Transverse colon (tissue), 4 donors: Measurements from ENCODE around the gene TNFSF10. TPM values are rescaled to one million over a fixed set of nuclear protein-coding genes. Genes with fewer than 3 reads are reported as not detected.

ENCODE experiments used
- DNase-seq: peaks from one replicate; pipeline ENCODE4 v3.0.0-alpha.2; 2019
- H3K27ac ChIP-seq, 4 donors: fragments of 200-600 bp; sonication (generic); 2 replicates each; pipeline ENCODE4 v1.5.1; 2016 to 2018; ENCODE audit warnings: inconsistent platforms in 4 of 4
- H3K27me3 ChIP-seq: fragments of 200-600 bp; sonication (generic); 2 replicates; pipeline ENCODE4 v1.5.1; 2017; ENCODE audit warnings: inconsistent platforms
- H3K36me3 ChIP-seq, 4 donors: fragments of 200-600 bp; sonication (generic); 2 replicates each; pipeline ENCODE4 v1.5.1; 2017 to 2019; ENCODE audit warnings: inconsistent platforms in 4 of 4
- H3K4me1 ChIP-seq, 4 donors: fragments of 200-600 bp; sonication (generic); 2 replicates each; pipeline ENCODE4 v1.5.1; 2017 to 2020; ENCODE audit warnings: inconsistent platforms in 4 of 4
- H3K4me3 ChIP-seq, 4 donors: fragments of 200-600 bp; sonication (generic); 1 replicate in 1 of 4; 2 replicates in 3 of 4; pipeline versions ENCODE4 v1.5.1 to v1.6.1; 2017 to 2019; ENCODE audit warnings: inconsistent platforms in 4 of 4
- H3K9me3 ChIP-seq, 2 donors: fragments of 200-600 bp; sonication (generic); 2 replicates each; pipeline ENCODE4 v1.5.1; 2017 to 2019; ENCODE audit warnings: inconsistent platforms in 2 of 2
- CTCF ChIP-seq, 5 experiments: fragments of 200-600 bp in 3 of 5; fragments of 450-650 bp in 2 of 5; sonication (generic) in 3 of 5; IDR thresholded peaks; 1 replicate in 2 of 5; 2 replicates in 3 of 5; pipeline ENCODE4 v1.5.1; 2016 to 2017; ENCODE audit warnings: antibody characterized with exemption in 5 of 5, inconsistent platforms in 3 of 5, mild to moderate bottlenecking in 2 of 5, moderate library complexity in 1 of 5
- EP300 ChIP-seq: sonication (generic); formaldehyde crosslinking; IDR thresholded peaks from one replicate; pipeline ENCODE4 v1.6.1; 2017; ENCODE audit warnings: antibody characterized with exemption, low read depth
- POLR2A ChIP-seq: fragments of 450-650 bp; IDR thresholded peaks from one replicate; pipeline ENCODE4 v1.6.1; 2016; ENCODE audit warnings: antibody characterized with exemption, mild to moderate bottlenecking, moderate library complexity
- POLR2AphosphoS5 ChIP-seq, 3 donors: sonication (generic); formaldehyde crosslinking; IDR thresholded peaks; one replicate each; pipeline ENCODE4 v1.6.1; 2016; ENCODE audit warnings: antibody characterized with exemption in 3 of 3
- WGBS, 2 donors: methylation state at CpG; one replicate each; pipeline ENCODE4 v1.1.5; 2018; ENCODE audit warnings: low coverage in 1 of 2; 5-methylcytosine and 5-hydroxymethylcytosine counted together
- in situ Hi-C, 4 donors: fragments of 200-750 bp; cut with MboI; loops; one replicate each; pipeline versions ENCODE4 v1.15.0 to v1.15.1; 2017; ENCODE audit warnings: low sequenced_read_pairs in 3 of 4, low pct_ligation_motif_present in 1 of 4, low pct_unique_long_range_greater_than_20kb in 1 of 4
- intact Hi-C: fragments of 100-400 bp; cut with DNase I; formaldehyde crosslinking; loops from one replicate; pipeline ENCODE4 v1.15.1; 2023; ENCODE audit warnings: low total_unique reads
- total RNA-seq, 4 donors: library from RNA; depleted of rRNA; stranded (reverse); fragments of >200 nt; gene quantifications; one replicate each; pipeline ENCODE4 v1.1.0, GENCODE V29; 2016

The TNFSF10 gene
- total RNA-seq, 4 donors from 2014 or later = 73.8 to 150 (median 125) TPM

DNA sequence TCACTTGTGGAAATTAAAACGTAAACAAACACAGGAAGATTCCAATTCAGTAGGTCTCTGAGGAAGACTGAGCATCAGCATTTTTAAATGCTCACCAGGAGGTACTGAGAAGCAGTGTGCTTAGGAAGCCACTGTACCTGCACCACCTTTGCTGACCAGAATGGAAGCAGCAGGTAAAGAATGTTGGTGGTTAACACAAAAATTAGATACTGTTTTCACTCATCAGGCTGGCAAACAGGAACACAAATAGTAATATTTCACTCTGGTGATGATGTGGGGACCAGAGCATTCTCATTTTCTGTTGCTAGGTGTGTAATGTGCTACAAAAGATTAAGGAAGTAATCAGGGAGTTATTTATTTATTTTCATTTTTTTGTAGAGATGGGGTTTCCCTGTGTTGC lies 45.1 kb downstream of the TNFSF10 start:
- WGBS, 2 donors = 50% methylated on average over 1 of the region's 1 CpG
- H3K4me1 ChIP-seq = peaks cover 0 to 6% (median 1%) of the 10 kb centered on the region in 4 donors
- no peak overlapping the region for H3K4me3 ChIP-seq
- TF ChIP-seq POLR2AphosphoS5 (IDR thresholded peaks at IDR 0.05) (no peak), EP300 (no peak), CTCF (IDR thresholded peaks at IDR 0.05) (no peak), POLR2A (no peak)
- no peak for DNase-seq
- intact Hi-C loops = no loop called here
- in situ Hi-C loops = no loop called here
- H3K9me3 ChIP-seq = no peaks in the 10 kb centered on the region
- no peak overlapping the region for H3K27ac ChIP-seq
- H3K36me3 ChIP-seq = no peaks in the 10 kb centered on the region
- no peaks in the 10 kb centered on the region for H3K27me3 ChIP-seq

- no peaks in the 10 kb centered on the region for H3K27me3 ChIP-seq
- TF ChIP-seq EP300 (no peak), POLR2A (no peak), POLR2AphosphoS5 (IDR thresholded peaks at IDR 0.05) (no peak), CTCF (IDR thresholded peaks at IDR 0.05) (no peak)
- WGBS, 2 donors = 61 to 78% methylated on average over 3 to 5 of the region's 5 CpGs
- DNase-seq = no peak
- no peaks in the 10 kb centered on the region for H3K9me3 ChIP-seq
- no peak overlapping the region for H3K27ac ChIP-seq
- peaks cover 0 to 6% (median 1%) of the 10 kb centered on the region in 4 donors for H3K4me1 ChIP-seq
- no peaks in the 10 kb centered on the region for H3K36me3 ChIP-seq
- intact Hi-C loops = no loop called here
- in situ Hi-C loops = no loop called here
- H3K4me3 ChIP-seq = peak overlapping the region in 1 of 4 donors; percentile 21
Observed at GRCh38 chr3:172476347-172476746, 46.9 kb downstream of the TNFSF10 start.

DNA sequence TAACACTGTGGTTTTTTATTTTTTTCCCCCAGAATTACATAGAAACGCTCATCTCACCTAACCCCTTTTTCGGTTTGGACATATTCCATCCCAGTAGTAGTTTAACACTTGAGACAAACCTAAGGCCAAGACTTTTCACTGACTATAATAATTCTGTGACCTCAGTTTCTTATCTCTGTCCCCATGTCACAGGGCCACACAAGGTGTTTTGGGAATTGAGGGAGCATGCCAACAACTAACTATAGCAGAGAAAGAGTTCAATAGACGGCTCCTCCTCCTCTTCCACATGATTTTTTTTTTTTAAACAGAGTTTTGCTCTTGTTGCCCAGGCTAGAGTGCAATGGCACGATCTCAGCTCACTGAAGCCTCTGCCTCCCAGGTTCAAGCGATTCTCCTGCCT lies 47.5 kb downstream of the TNFSF10 start:
- H3K27ac ChIP-seq = no peak overlapping the region
- TF ChIP-seq POLR2A = no peak
- TF ChIP-seq POLR2AphosphoS5 (IDR thresholded peaks at IDR 0.05) = no peak
- no peak for TF ChIP-seq EP300
- no peak for TF ChIP-seq CTCF (IDR thresholded peaks at IDR 0.05)
- peaks cover 0 to 6% (median 1%) of the 10 kb centered on the region in 4 donors for H3K4me1 ChIP-seq
- H3K4me3 ChIP-seq = no peak overlapping the region
- DNase-seq = no peak
- no peaks in the 10 kb centered on the region for H3K27me3 ChIP-seq
- no peaks in the 10 kb centered on the region for H3K9me3 ChIP-seq
- 91 to 98% methylated on average over 5 of the region's 5 CpGs for WGBS, 2 donors
- intact Hi-C loops = no loop called here
- in situ Hi-C loops = no loop called here
- H3K36me3 ChIP-seq = no peaks in the 10 kb centered on the region

DNA sequence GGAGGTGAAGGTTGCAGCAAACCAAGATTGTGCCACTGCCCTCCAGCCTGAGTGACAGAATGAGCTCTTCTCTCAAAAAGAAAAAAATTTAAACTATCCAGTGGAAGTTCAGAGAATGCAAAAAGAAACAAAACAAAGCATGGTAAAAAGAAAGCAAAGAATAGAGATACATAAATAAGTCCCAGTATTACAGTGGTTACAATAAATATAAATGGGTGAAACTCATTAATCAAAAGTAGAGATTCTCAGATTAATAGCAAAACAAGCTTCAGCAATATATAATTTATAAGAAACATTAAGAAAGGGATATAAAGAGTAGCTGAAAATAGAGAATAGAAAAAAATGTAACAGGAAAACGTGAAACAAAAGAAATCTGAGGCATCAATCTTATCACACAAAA lies 51.3 kb downstream of the TNFSF10 start:
- in situ Hi-C loops = no loop called here
- H3K27me3 ChIP-seq = no peaks in the 10 kb centered on the region
- no peak overlapping the region for H3K27ac ChIP-seq
- TF ChIP-seq EP300 (no peak), CTCF (IDR thresholded peaks at IDR 0.05) (no peak), POLR2AphosphoS5 (IDR thresholded peaks at IDR 0.05) (no peak), POLR2A (no peak)
- no peak for DNase-seq
- H3K4me3 ChIP-seq = no peak overlapping the region
- intact Hi-C loops = no loop called here
- H3K9me3 ChIP-seq = no peaks in the 10 kb centered on the region
- peaks cover 0 to 2% (median 0%) of the 10 kb centered on the region in 4 donors for H3K4me1 ChIP-seq
- 50 to 67% methylated on average over 1 of the region's 1 CpG for WGBS, 2 donors
- no peaks in the 10 kb centered on the region for H3K36me3 ChIP-seq
